Measurements from ENCODE around the gene LMBR1. TPM values are rescaled to one million over a fixed set of nuclear protein-coding genes. Genes with fewer than 3 reads are reported as not detected.
"Not testable (repeated sequence)": the region's sequence is repeated elsewhere in the genome, so short reads cannot be mapped to it uniquely, and the experiment has no call there.

The LMBR1 gene
- total and polyA plus RNA-seq, 2 of the 4 experiments (the other 2 are of a cell fraction), result 11.9 to 19.9 TPM

GRCh38 chr7:156803656-156804055, 89.3 kb downstream of the LMBR1 start:
- in situ Hi-C loops (cut with MboI; ENCODE audit: low sequenced_read_pairs); H2BK15ac ChIP-seq (ENCODE audit: low read depth, low read length); H2BK5ac ChIP-seq (ENCODE audit: low read depth, low read length, poor library complexity, severe bottlenecking); H2AK5ac ChIP-seq (ENCODE audit: low read depth, low read length); H3K4me1 ChIP-seq (ENCODE audit: control insufficient read depth, insufficient read depth, low read length); H3K4ac ChIP-seq (ENCODE audit: low read depth, low read length); H3K18ac ChIP-seq (ENCODE audit: low read depth, low read length); H3K9me3 ChIP-seq (ENCODE audit: control insufficient read depth, insufficient read depth, low read length); H4K91ac ChIP-seq (ENCODE audit: insufficient read depth, low read depth, low read length); H3K27me3 ChIP-seq (ENCODE audit: control insufficient read depth, insufficient read depth, low read length); H3K79me1 ChIP-seq (ENCODE audit: low read depth in 1 of 2, low read length in 2 of 2); intact Hi-C loops (cut with micrococcal nuclease); dilution Hi-C loops (cut with HindIII; ENCODE audit: low sequenced_read_pairs, unreplicated experiment); H3K27ac ChIP-seq (ENCODE audit: insufficient read depth, low read length); H3K56ac ChIP-seq (ENCODE audit: extremely low read depth, insufficient read depth, low read length); H3K4me3 ChIP-seq (ENCODE audit: insufficient read depth, low read depth, low read length); H4K5ac ChIP-seq (ENCODE audit: low read depth, low read length); H3K36me3 ChIP-seq (ENCODE audit: control insufficient read depth, insufficient read depth, low read length); H3K4me2 ChIP-seq (ENCODE audit: low read depth, low read length); H2BK20ac ChIP-seq (ENCODE audit: low read depth, low read length); BruUV-seq (replicated peaks); CTCF ChIA-PET; H3K9ac ChIP-seq (ENCODE audit: low read depth, low read length); H3K14ac ChIP-seq (replicated peaks; ENCODE audit: low read depth, low read length); ATAC-seq (ENCODE audit: low read depth); DNase-seq; H4K20me1 ChIP-seq (ENCODE audit: insufficient read depth, low read length); H3K9me1 ChIP-seq (ENCODE audit: insufficient read depth, low read length); H2BK120ac ChIP-seq (ENCODE audit: low read depth, low read length); POLR2A ChIA-PET (ENCODE audit: unreplicated experiment); H3K23ac ChIP-seq (ENCODE audit: low read depth, low read length); H4K8ac ChIP-seq (ENCODE audit: low read depth in 2 of 2, low read length in 2 of 2); H2AK9ac ChIP-seq (replicated peaks; ENCODE audit: low read depth, low read length, poor library complexity); H2AFZ ChIP-seq (replicated peaks; ENCODE audit: low read length, poor library complexity): not testable (repeated sequence)
- WGBS, 2 experiments (ENCODE audit: extremely low coverage in 2 of 2, insufficient read length in 1 of 2), result no CpG with 5 or more reads among the region's 4 CpGs

Data from IMR-90 (cell line).